HL-60/S4 treated with retinoic acid at 250 ng/mL for 4 days and 3 days (cell line): ENCODE measurements around the gene CHPF2.

ENCODE experiments used
- in situ Hi-C: fragments of 300-500 bp; cut with MboI; formaldehyde crosslinking; loops from 2 replicates; pipeline ENCODE4 v1.7.0; 2022; ENCODE audit warnings: low sequenced_read_pairs

The CHPF2 gene

GRCh38 chr7:151232091-151232916 lies at the start of gene CHPF2:
Gene CHPF2, plus strand, starts transcription at chr7:151232483. Its CDS starts 1,529 bp downstream, at chr7:151234012.
- in situ Hi-C loops: no loop called here

GRCh38 chr7:151185762-151186639 lies 46.3 kb upstream of the CHPF2 start:
- in situ Hi-C loops: no loop called here

- in situ Hi-C loops: no loop called here
Observed at GRCh38 chr7:151186640-151187408, 45.5 kb upstream of the CHPF2 start, which contains the start of gene ASB10. Gene ASB10, minus strand, starts transcription at chr7:151187250. Its CDS starts 120 bp downstream, at chr7:151187130.

GRCh38 chr7:151187409-151188251 lies 44.7 kb upstream of the CHPF2 start:
- in situ Hi-C loops: no loop called here

GRCh38 chr7:151188252-151188542 lies 44.1 kb upstream of the CHPF2 start:
- in situ Hi-C loops: no loop called here

GRCh38 chr7:151189038-151189437 lies 43.2 kb upstream of the CHPF2 start:
- in situ Hi-C loops: no loop called here

- in situ Hi-C loops: no loop called here
Observed at GRCh38 chr7:151191544-151191943, 40.7 kb upstream of the CHPF2 start.

- in situ Hi-C loops: no loop called here
Observed at GRCh38 chr7:151192002-151192539, 40.2 kb upstream of the CHPF2 start.

- in situ Hi-C loops: no loop called here
Observed at GRCh38 chr7:151193203-151193978, 38.9 kb upstream of the CHPF2 start.

- in situ Hi-C loops: no loop called here
Observed at GRCh38 chr7:151194188-151194587, 38.1 kb upstream of the CHPF2 start.

GRCh38 chr7:151195616-151196450 lies 36.5 kb upstream of the CHPF2 start:
- in situ Hi-C loops: no loop called here

GRCh38 chr7:151197932-151198331 lies 34.4 kb upstream of the CHPF2 start:
- in situ Hi-C loops: no loop called here

GRCh38 chr7:151198945-151199848 lies 33.1 kb upstream of the CHPF2 start:
- in situ Hi-C loops: no loop called here

GRCh38 chr7:151201344-151201743 lies 30.9 kb upstream of the CHPF2 start:
- in situ Hi-C loops: no loop called here

GRCh38 chr7:151201751-151202150 lies 30.5 kb upstream of the CHPF2 start:
- in situ Hi-C loops: no loop called here

- in situ Hi-C loops: no loop called here
Observed at GRCh38 chr7:151202836-151203235, 29.4 kb upstream of the CHPF2 start.

GRCh38 chr7:151204383-151205032 lies 27.8 kb upstream of the CHPF2 start:
- in situ Hi-C loops: no loop called here
